ENCODE measurements around the gene NHLH1.

The NHLH1 gene

GRCh38 chr1:160366731-160367515 lies at the start of gene NHLH1:
TSS of gene NHLH1 (plus strand) at chr1:160367071. CDS start at chr1:160370732, 3,661 bp downstream.
- DNase-seq, result no peak

DNA sequence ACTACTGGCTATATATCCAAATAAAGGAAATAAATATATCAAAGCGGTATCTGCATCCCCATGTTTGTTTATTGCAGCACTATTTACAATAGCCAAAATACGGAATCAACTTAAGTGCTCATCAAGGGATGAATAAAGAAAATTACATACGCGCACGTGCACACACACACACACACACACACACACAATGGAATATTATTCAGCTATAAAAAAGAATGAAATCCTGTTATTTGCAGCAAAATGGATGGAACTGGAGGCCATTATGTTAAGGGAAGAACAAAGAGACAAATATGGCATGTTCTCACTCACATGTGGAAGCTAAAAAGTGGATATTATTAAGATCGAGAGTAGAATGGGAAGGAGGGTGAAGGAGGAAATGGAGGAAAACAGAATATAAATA lies 44.0 kb upstream of the NHLH1 start:
- no peak for DNase-seq

DNA sequence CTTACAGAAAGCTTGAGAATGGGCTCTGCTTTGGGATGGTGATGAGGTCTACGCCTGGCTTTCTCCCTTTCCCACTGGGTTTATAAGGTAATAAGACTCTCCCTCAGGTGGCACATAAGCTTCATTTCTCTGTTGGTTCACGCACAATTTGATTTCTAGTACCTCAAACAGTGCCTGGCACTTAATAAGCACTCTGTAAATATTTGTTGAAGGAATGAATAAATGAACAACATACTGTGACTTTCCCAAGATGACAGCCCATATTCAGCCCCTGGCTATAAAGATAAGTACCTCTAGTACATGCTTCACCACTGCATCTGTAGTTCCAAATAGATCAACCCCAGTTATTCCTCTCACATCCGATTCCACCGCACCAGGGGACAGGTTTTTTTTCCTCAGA lies 41.6 kb upstream of the NHLH1 start:
- no peak for DNase-seq

DNA sequence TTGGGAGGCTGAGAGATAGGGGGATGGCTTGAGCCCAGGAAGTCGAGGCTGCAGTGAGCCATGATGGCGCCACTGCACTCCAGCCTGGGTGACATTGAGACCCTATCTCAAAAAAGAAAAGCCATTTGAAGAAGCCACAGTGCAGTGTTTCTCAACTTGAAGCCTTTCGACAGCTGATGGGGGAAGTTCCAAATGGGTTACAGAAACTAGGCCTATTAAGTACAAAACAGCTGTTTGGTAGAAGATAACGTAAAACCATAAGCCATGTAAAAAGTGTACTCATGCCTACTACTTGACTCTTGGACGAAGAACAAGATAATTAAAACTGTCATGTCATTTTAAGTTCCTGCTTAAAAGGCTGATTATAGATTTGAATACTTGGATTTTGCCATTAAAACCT lies 40.5 kb upstream of the NHLH1 start:
- DNase-seq, result no peak

- no peak for DNase-seq
Observed at GRCh38 chr1:160328184-160328583, 38.7 kb upstream of the NHLH1 start.

DNA sequence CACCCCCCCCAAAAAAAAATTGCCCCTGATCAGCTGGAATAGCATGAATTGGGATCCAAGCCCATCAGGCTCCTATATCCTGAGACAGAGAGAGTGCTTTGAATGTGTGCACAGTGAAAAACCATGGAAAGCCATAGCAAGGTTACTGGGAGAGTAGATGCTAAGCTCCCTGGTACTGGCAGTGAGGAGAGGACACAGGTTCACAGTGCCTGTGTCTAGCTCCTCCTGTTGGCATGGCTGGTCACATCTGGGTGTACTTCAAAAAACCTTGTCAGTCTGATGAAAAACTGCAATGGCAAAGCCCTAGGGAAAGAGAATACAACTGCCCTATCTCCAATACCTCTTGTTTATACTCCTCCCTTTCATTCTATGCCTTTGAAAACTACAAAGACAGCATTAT lies 36.8 kb upstream of the NHLH1 start:
- DNase-seq, result no peak

DNA sequence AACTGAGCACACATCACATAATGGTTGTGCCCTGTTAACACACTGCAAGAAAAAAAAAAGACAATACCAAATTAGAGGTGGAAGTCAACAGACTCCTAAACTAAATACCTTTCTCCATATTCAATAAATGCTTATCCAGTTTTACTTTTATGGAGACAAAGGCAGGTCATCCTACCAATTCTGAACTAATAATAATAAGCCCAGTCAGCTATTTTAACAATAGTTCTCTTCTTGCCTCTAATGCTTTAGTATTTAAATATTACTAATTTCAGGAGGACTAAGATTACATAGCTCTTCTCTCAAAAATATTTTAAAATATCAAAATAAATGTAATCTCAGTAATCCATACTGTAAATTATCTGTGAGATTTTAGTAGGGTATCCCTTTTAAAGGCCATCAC lies 34.4 kb upstream of the NHLH1 start:
- no peak for DNase-seq

GRCh38 chr1:160338580-160338979 lies 28.3 kb upstream of the NHLH1 start:
- no peak for DNase-seq

GRCh38 chr1:160340146-160340545 lies 26.7 kb upstream of the NHLH1 start:
- no peak for DNase-seq

DNA sequence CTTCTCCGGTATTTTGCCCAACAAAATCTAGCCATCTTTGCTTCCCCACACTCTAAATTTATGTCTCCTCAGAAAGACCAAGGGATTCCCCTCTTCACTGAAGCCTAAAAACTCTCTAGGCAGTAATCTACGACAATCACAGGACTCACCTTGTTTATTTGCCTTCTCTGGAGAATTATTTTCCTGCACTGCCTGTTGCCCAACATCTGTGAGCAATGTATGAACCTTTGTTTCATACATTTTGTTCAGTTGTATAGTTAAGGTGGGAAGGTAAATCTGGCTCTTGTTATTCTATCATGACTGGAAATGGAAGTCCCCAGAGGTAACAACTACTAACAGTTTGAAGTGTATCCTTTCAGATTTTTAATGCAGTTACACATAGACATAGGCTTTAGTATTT lies 26.0 kb upstream of the NHLH1 start:
- no peak for DNase-seq

GRCh38 chr1:160342526-160342925 lies 24.3 kb upstream of the NHLH1 start:
- DNase-seq, result no peak

GRCh38 chr1:160342953-160343869 lies 23.7 kb upstream of the NHLH1 start, which contains the start of the genes COPA and NCSTN:
TSS of gene COPA (minus strand) at chr1:160343250. CDS start at chr1:160343170, 80 bp downstream.
TSS of gene NCSTN (plus strand) at chr1:160343383. CDS start at chr1:160343397, 14 bp downstream.
- DNase-seq, result peak; percentile 51

GRCh38 chr1:160344241-160344640 lies 22.6 kb upstream of the NHLH1 start:
- no peak for DNase-seq

DNA sequence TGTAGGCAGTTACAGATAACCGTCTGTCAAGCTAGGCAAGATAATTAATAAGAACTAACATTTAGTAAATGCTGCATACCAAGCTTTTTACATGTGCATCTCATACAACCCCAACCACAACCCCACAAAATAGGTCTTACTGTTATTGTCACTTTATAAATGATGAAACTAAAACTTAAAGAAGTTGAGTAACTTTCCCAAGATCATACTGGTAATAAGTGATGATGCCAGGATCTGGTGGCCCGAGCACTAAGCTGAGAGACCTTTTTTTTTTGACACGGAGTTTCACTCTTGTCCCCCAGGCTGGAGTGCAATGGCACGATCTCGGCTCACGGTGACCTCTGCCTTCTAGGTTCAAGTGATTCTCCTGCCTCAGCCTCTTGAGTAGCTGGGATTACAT lies 21.9 kb upstream of the NHLH1 start:
- DNase-seq, result no peak

GRCh38 chr1:160346463-160346862 lies 20.4 kb upstream of the NHLH1 start:
- no peak for DNase-seq

- no peak for DNase-seq
Observed at GRCh38 chr1:160346958-160347357, 19.9 kb upstream of the NHLH1 start.

DNA sequence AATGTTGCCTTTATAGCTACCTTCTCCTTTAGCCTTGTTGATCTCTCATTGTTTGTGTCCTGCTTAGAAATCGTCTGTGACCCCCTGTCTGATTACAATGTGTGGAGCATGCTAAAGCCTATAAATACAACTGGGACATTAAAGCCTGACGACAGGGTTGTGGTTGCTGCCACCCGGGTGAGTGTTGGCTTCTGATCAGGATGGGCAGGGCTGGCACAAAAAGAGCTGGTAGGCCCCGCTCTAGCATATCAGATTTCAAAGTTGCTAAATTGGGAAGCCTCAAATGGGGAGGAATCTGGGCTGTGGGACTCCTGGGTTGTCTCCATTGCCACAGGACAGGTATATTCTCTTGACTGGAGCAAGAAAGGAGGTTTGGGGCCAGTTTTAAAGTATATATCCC lies 15.2 kb upstream of the NHLH1 start:
- no peak for DNase-seq

GRCh38 chr1:160352555-160352954 lies 14.3 kb upstream of the NHLH1 start:
- no peak for DNase-seq

DNA sequence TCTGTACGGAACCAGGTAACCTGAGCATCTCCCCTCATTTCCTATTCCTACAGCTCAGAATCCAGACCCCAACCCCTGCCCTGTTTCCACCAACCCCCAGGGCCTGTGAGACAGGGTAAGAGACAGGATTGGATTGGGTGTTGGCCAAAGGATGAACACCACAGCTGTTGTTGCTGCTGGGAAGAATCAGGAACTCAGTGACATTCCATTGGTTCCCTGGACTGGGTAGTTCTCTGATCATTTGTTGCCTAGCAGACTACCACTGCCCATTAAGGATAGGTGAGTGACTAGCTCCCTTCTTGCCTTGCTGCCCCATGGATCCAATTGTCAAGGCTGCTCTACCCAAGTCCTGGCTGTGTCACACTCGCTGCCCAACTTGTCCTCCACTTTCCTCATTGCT lies 13.6 kb upstream of the NHLH1 start:
- no peak for DNase-seq

GRCh38 chr1:160354388-160354985 lies 12.4 kb upstream of the NHLH1 start:
- no peak for DNase-seq

- no peak for DNase-seq
Observed at GRCh38 chr1:160357286-160358002, 9.4 kb upstream of the NHLH1 start.

GRCh38 chr1:160358073-160358472 lies 8.8 kb upstream of the NHLH1 start:
- no peak for DNase-seq
